ENCODE data around the gene PSME2. TPM values are rescaled to one million over a fixed set of nuclear protein-coding genes. Genes with fewer than 3 reads are reported as not detected.

The PSME2 gene
- total and polyA plus RNA-seq, 9 of the 15 experiments (the other 6 are each of a cell fraction or from before 2014, with no cell fraction given) = 111 to 579 (median 159) TPM

DNA sequence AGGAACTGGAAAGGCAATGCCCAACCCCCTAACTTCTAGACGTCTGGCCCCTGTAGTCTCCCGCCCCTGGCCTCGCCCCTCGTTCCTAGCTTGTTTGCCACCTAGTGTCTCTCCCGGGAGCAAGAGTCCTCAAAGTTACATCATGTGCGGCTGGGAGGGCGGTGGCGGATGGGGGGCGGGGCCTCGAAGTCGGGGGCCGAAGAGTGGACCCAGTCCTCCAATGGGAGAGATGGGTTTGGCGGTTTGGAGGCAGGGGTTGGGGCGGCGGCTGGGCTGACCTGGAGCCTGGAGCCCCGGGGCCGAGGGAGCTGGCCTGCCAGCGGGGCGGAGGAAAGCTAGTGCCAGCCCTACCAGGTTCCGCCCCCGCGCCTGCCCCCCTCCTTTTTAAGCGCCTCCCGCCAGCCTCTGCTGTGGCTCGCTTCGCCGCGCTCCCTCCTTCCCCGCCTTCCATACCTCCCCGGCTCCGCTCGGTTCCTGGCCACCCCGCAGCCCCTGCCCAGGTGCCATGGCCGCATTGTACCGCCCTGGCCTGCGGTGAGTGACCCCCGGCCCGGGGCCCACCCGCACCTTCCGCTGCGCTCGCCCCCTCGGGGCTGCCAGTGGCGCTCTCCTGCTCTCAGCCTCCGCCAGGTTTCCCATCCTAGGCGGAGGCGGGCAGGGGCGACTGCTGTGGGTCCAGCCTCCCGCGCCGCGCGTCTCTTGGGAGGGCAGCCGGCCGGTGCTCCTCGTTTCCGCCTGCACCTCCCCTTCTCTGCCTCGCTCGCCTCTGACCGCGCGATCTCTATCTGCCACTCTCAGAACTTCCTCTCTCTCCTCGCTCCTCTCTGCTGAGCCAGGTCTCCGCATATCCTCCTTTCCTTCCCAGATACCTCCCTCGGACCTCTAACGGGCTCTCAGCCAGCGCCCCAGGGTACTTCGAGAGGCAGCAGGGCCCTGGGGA lies 52.2 kb downstream of the PSME2 start, which contains the start of gene PCK2 (continued):
- TF ChIP-seq CBX3 (IDR thresholded peaks at IDR 0.05; ENCODE audit: borderline replicate concordance in 1 of 2, low read length in 2 of 2) (no peak), ZNF551 (CRISPR knock-in tag; IDR thresholded peaks at IDR 0.05) (no peak), ZNF586 (CRISPR knock-in tag; conservative IDR thresholded peaks at IDR 0.05) (no peak), ASH1L (IDR thresholded peaks at IDR 0.05; ENCODE audit: borderline replicate concordance, low read depth, partially characterized antibody) (no peak), COPS2 (conservative IDR thresholded peaks at IDR 0.05) (no peak), BRF1 (IDR thresholded peaks at IDR 0.05; ENCODE audit: borderline replicate concordance, extremely low read depth, insufficient read length) (no peak), RBM34 (IDR thresholded peaks at IDR 0.05; ENCODE audit: borderline replicate concordance, insufficient read depth, low read length) (no peak), SRSF7 (optimal IDR thresholded peaks at IDR 0.05; ENCODE audit: low read depth, low read length) (no peak), NONO (IDR thresholded peaks at IDR 0.05; ENCODE audit: low read depth in 2 of 2, low read length in 1 of 2) (peak in 1 of 2 experiments; percentile 98; a peak in 2 of 4 replicates), NR3C1 (CRISPR knock-in tag; IDR thresholded peaks at IDR 0.05) (no peak), MCM7 (IDR thresholded peaks at IDR 0.05) (no peak), ZNF77 (CRISPR knock-in tag; IDR thresholded peaks at IDR 0.05) (no peak), CHD4 (IDR thresholded peaks at IDR 0.05; ENCODE audit: insufficient read depth, insufficient replicate concordance, low read depth, low read length, poor library complexity, severe bottlenecking) (no peak), FOXJ3 (CRISPR knock-in tag; IDR thresholded peaks at IDR 0.05) (no peak), IFI16 (CRISPR knock-in tag; IDR thresholded peaks at IDR 0.05) (no peak), U2AF1 (optimal IDR thresholded peaks at IDR 0.05; ENCODE audit: low read depth, low read length) (peak; percentile 90), ZNF444 (CRISPR knock-in tag; IDR thresholded peaks at IDR 0.05) (no peak), BDP1 (IDR thresholded peaks at IDR 0.05; ENCODE audit: insufficient read depth, insufficient read length) (no peak), NFXL1 (CRISPR knock-in tag; IDR thresholded peaks at IDR 0.05) (no peak), POLR2B (IDR thresholded peaks at IDR 0.05; ENCODE audit: low read depth, partially characterized antibody) (peak; percentile 92), ZNF76 (CRISPR knock-in tag; IDR thresholded peaks at IDR 0.05; ENCODE audit: borderline replicate concordance) (no peak)
- TF ChIP-seq, protein P1, sequence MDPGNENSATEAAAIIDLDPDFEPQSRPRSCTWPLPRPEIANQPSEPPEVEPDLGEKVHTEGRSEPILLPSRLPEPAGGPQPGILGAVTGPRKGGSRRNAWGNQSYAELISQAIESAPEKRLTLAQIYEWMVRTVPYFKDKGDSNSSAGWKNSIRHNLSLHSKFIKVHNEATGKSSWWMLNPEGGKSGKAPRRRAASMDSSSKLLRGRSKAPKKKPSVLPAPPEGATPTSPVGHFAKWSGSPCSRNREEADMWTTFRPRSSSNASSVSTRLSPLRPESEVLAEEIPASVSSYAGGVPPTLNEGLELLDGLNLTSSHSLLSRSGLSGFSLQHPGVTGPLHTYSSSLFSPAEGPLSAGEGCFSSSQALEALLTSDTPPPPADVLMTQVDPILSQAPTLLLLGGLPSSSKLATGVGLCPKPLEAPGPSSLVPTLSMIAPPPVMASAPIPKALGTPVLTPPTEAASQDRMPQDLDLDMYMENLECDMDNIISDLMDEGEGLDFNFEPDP (CRISPR knock-in tag; IDR thresholded peaks at IDR 0.05) = no peak
- TF ChIP-seq, protein P2, sequence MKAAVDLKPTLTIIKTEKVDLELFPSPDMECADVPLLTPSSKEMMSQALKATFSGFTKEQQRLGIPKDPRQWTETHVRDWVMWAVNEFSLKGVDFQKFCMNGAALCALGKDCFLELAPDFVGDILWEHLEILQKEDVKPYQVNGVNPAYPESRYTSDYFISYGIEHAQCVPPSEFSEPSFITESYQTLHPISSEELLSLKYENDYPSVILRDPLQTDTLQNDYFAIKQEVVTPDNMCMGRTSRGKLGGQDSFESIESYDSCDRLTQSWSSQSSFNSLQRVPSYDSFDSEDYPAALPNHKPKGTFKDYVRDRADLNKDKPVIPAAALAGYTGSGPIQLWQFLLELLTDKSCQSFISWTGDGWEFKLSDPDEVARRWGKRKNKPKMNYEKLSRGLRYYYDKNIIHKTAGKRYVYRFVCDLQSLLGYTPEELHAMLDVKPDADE (conservative IDR thresholded peaks at IDR 0.05; ENCODE audit: control insufficient read depth, low read depth, low read length) = no peak
- TF ChIP-seq, protein P3, sequence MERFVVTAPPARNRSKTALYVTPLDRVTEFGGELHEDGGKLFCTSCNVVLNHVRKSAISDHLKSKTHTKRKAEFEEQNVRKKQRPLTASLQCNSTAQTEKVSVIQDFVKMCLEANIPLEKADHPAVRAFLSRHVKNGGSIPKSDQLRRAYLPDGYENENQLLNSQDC (CRISPR knock-in tag; IDR thresholded peaks at IDR 0.05) = no peak
- TF ChIP-seq, protein P4, sequence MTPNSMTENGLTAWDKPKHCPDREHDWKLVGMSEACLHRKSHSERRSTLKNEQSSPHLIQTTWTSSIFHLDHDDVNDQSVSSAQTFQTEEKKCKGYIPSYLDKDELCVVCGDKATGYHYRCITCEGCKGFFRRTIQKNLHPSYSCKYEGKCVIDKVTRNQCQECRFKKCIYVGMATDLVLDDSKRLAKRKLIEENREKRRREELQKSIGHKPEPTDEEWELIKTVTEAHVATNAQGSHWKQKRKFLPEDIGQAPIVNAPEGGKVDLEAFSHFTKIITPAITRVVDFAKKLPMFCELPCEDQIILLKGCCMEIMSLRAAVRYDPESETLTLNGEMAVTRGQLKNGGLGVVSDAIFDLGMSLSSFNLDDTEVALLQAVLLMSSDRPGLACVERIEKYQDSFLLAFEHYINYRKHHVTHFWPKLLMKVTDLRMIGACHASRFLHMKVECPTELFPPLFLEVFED (CRISPR knock-in tag; conservative IDR thresholded peaks at IDR 0.05) = no peak

Data from K562 (cell line).